HUDEP-2 (cell line): ENCODE results near the gene FSTL3.

Source experiments
- DNase-seq, 76 experiments: peaks; one replicate each; lab custom pipeline; 2025; ENCODE audit not compliant: unreplicated experiment in 76 of 76; lab: John Stamatoyannopoulos, UW

The FSTL3 gene

DNA sequence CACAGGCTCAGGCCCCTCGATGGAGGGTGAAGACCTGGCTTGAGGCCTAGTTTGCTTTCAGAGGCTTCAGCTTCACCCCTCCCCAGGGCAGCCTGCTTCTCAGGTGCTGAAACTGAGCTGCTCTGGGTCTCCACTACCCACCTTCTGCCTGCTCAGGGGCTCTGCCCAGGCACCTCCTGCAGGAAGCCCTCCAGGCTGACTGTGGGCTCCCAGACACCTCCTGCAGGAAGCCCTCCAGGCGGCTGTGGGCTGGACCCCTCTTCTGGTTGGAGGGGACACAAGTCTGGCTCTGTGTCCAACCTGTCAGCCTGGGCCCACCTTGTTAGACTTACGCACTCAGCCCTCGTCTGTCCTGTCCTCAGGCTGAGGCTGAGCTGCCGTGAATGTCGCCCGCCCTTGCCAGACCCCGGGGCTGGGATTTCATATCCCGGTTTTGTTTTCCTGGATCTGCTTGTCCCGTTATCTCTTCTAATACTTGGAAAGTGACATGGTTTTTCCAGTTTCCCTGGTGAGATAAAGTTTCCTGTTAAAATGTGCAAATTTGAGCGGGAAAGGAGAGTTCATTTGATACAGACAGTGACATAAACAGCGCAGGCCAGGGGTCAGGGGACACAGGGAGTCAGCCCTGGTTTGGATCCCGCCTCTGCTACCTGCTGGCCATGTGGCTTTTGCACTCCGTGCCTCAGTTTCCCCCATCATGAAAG is 53.9 kb downstream of the FSTL3 start:
- DNase-seq: no peak

DNA sequence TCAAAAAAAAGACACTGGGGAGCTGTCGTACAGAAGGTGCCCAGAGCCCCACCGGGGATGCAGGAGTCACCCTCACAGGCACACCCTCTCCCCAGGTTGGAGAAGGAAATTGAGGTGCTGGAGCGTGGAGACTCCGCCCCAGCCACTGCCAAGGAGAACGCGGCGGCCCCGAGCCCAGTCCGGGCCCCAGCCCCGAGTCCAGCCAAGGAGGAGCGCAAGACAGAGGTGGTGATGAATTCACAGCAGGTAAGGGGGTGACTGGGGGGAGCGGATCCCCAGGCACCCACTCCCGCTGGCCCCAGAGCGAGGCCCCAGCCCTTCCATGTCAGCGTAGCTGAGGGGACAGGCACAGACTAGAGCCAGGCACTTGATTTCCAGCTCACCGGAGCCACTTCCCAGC is 54.8 kb downstream of the FSTL3 start:
- DNase-seq: no peak

DNA sequence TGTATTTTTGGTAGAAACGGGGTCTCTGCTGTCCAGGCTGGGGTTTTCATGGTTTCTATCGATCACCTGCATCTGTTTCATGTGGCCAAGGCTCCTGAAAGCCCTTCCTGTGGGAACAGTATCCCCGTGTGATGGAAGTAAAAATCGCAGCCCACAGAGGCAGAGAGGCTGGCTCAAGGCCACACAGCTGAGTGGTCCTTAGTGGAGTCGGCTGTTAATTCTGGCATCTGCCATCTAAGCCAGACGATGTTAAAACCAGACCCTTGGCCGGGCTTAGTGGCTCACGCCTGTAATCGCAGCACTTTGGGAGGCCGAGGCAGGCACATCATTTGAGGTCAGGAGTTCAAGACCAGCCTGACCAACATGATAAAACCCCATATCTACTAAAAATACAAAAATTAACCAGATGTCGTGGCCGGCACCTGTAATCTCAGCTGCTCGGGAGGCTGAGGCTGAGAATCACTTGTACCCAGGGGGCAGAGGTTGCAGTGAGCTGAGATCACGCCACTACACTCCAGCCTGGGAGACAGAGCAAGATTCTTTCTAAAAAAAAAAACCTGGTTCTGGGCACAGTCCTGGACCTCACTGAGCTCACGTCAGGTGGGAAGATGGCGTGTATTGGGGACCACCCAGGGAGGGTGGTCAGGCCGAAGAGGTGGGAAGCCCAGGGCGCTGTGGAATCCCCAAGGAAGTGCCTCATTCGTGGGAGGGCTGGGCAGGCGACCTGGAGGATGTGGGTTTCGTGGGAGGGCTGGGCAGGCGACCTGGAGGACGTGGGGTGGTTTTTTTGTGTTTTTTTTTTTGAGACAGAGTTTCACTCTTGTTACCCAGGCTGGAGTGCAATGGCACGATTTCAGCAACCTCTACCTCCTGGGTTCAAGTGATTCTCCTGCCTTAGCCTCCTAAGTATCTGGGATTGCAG is 56.2 kb downstream of the FSTL3 start:
- DNase-seq: no peak
